NOMO-1 treated with DMSO at 0.1 percent for 48 hours (cell line): ENCODE results near the gene PRR33.

Source experiments
- DNase-seq: peaks from one replicate; lab custom pipeline; 2025; ENCODE audit not compliant: unreplicated experiment; lab: John Stamatoyannopoulos, UW

The PRR33 gene

DNA sequence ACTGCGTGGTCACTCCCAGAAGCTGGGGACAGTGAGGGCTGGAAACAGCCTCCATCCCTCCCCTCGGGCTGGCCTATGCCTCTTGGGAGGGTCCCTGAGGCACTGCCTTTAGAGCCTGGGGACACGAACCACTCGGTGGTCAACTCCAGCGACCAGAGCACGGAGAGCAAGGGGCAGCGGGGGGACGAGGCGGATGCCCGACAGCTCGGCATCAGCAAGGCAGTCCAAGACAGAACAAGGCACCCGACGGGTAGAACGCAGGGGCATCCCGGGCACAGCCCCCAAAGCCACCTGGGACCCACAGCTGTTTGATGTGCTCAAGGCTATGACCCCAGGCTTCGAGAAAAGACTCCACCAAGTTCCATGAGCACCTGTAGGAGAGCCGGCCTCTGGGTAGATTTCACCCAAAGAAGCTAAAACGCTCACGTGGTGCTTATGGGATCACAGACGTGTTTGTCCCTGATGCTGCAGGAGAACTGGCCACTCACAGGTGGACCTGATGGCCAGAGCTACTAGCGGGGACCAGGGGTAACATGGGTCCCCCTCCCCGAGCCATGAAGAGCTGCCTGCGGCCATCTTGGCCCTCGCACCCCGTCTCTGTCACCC is 39.3 kb downstream of the PRR33 start:
- DNase-seq = no peak

GRCh38 chr11:1851468-1852180 is 40.1 kb downstream of the PRR33 start:
- DNase-seq = no peak

DNA sequence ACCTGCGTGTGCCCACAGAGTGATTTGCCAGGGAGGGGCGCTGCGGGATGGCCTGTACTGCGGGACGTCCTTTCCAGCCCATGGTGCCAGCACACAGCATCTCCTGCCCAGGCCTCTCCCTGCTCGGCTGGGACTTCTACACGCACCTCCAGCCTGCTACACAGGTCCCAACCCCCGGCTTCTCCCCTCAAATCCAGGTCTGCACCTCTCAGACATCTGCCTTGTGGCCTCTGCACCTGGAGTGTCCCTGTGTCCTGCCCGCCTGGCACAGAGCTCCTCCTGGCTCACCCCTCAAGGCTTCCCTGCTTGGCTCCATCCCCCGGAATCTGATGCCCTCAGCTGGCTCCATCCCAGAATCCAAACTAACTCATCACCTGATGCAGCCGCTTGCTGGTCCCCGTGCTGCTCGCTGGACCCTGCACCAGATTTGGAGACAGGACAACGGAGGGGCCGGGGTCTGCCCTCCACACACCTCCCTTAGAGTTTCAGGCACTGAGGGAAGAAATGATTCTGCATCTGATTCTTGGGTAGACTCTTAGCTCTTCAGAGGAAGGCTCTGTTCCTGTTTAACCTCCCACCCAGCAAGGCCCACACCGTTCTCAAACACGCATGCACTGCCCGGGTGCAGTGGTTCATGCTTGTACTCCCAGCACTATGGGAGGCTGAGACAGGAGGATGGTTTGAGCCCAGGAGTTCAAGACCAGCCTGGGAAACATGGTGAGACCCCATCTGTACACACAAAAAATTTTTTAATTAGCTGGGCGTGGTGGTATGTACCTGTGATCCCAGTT is 42.9 kb downstream of the PRR33 start:
- DNase-seq = no peak

- no peak for DNase-seq
These were observed 43.6 kb downstream of the PRR33 start for GRCh38 chr11:1847926-1848639.

DNA sequence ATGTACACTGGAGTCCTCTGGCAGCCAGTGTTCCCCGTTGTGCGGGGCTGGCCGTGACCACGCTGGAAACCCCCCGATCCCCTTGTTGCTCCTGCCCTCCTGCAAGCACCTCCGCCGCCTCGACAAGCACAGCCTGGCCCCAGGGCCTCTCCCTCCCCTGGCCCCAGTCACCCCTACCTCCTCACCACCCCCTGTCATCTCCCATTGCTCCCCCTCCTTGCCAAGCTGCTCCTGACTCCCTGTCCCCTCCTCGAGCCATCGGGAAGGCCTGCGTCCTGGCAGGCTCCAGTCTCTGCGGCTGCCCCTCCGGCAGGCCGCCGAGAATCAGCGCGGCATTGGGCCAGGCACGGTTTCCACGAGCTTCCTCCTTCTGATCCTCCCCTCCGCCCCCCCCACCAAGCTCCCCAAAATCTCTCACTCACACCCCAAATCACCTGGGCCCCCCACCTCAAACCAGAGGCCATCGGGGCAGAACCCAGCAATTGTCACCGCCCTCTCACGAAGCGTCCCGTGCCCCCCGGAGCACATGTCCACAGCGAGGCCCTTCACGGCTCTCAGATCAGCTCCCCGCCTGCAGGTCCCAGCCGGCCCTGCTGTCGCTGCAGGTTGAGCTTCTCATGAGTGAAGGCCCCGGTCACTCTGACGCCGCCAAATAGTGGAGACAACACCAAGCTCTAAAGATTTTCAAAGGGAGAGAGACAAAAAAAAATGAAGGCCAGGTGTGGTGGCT is 44.5 kb downstream of the PRR33 start:
- no peak for DNase-seq

DNA sequence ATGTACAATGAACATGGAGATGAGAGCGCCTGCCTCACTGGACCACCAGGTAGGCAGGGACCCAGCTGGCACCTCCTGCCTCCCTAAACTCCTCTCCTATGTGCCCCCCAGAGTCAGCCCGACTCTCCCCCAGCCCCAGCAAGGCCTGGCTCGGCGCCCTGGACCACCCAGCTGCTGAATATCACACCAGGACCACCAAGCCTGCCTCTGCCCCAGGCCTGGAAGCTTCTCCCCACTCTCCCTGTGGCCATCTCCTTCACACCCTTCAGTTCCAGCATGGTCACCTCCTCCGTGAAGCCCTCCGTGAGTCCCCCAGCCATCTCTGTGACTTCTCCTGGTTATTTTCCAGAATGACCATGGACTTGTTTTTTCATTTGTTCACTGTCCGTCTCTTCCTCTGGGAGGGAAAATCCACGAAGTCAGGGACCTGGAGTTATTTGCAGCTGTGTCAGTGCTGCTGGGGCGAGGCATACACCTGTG is 45.2 kb downstream of the PRR33 start:
- no peak for DNase-seq

GRCh38 chr11:1845561-1846452 is 45.9 kb downstream of the PRR33 start:
- no peak for DNase-seq

- DNase-seq = no peak
These were observed 46.6 kb downstream of the PRR33 start for GRCh38 chr11:1845095-1845429.

DNA sequence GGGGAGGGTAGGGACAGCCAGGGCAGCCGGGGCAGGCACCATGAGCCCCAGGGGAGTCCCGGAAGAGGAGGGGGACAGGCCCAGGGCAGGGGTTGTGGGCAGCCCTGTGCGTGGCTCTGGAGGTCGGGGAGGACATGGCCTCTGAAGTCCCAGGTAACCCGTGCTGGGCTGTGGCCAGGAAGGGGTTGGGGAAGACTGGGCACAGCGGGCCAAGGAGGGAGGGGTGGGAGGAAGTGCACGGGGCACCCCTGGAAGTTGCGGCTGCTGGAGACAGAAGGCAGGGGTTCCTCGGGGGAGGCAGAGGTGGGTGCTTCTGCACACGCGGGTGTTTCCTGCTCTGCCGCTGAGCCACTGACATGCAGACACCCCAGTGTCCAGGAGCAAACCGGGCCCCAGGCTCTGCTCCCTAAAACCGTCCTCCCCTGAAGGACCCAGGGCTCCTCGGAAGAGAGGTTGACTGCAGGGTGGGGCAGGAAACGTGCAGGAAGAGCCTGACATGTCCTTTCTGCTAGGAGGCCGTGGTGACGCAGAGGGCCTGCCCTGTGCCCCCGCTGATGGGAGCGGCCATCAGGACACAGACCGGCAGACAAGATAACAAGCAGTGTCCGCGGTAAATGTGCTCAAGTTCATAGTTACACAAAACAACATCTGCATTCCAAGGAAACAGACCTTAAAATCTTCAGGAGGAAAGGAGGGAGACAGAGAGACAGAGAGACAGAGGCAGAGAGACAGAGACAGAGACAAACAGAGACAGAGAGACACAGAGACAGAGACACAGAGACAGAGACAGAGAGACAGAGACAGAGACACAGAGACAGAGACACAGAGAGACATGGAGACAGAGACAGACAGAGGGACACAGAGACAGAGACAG is 47.2 kb downstream of the PRR33 start:
- DNase-seq = peak; percentile 24

GRCh38 chr11:1843796-1844195 is 47.9 kb downstream of the PRR33 start:
- no peak for DNase-seq

- DNase-seq = no peak
These were observed 48.6 kb downstream of the PRR33 start for GRCh38 chr11:1843098-1843473.

DNA sequence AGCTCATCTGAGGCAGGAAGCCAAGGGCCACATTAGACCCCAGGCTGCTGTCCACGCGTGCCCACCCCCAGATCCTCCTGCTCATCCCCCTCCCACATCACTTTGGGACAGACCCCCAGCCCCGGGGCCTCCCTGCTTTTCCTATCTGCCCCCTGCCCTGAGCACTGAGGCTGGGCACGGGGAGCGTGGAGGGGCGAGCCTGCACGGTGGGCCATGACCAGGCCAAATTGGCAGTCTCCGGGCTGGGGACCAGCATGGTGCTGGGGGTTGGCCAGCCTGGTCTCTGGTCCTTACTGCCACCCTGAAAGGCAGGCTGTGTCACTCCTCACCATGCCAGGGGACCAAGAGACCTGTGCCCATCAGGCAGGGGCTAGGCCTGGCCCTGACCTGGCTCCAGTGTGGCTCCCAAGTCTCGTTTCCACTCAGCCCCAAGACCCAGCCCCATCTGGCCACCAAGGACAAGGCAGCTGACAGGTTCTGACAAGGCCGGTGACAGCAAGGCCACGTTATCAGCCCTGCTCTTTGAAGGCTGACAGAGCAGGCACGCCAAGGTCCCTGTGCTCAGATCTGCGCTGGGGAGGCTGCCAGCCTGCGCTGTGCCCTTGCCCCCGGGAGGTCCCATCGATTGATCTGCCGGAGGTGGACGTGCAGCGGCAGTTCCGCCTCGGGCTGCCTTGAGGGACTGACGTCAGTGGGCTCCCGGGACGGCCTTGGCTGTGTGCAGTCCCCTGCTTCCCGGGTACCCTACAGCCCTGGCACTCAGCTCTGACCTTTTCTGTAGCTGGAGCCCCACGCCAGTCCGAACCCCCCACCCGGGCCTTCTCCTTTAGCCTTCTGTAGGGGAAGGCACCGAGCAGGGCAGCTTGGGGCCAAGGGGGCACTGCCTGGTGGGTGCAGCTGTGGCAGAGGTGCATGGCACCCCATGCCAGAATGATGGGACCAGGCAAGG is 49.3 kb downstream of the PRR33 start:
- DNase-seq = no peak

GRCh38 chr11:1841511-1842148 is 50.1 kb downstream of the PRR33 start:
- no peak for DNase-seq

- DNase-seq = no peak
These were observed 50.8 kb downstream of the PRR33 start for GRCh38 chr11:1840780-1841480.

GRCh38 chr11:1839924-1840779 is 51.5 kb downstream of the PRR33 start:
- peak; percentile 88 for DNase-seq
